Uterus (tissue), 2 donors: ENCODE results near the gene SLC16A7.

ENCODE experiments used
- CTCF ChIP-seq, 4 experiments: fragments of 200-600 bp in 2 of 4; fragments of 450-650 bp in 2 of 4; sonication (generic) in 2 of 4; IDR thresholded peaks; one replicate each; pipeline ENCODE4 v1.5.1; 2016 to 2019; ENCODE audit warnings: antibody characterized with exemption in 4 of 4, mild to moderate bottlenecking in 2 of 4, moderate library complexity in 1 of 4
- POLR2A ChIP-seq, 2 donors: fragments of 450-650 bp; IDR thresholded peaks; one replicate each; pipeline ENCODE4 v1.6.1; 2016; ENCODE audit warnings: antibody characterized with exemption in 2 of 2, mild to moderate bottlenecking in 1 of 2, moderate library complexity in 1 of 2

- TF ChIP-seq CTCF (IDR thresholded peaks at IDR 0.05) (no peak), POLR2A (IDR thresholded peaks at IDR 0.05) (no peak)
Observed at GRCh38 chr12:59657711-59658110, 61.9 kb downstream of the SLC16A7 start.
